SU-DHL-6 (cell line): ENCODE measurements around the gene OR7C1.

Experiments
- H2AFZ ChIP-seq: fragments of 200-600 bp; sonication (generic); 2 replicates; pipeline ENCODE4 v1.6.1; 2014; ENCODE audit warnings: low read depth, mild to moderate bottlenecking, moderate library complexity, mixed read lengths, antibody characterized with exemption, low read length; ENCODE audit not compliant: severe bottlenecking
- H3F3A ChIP-seq: fragments of 200-600 bp; shearing (Covaris generic); 2 replicates; pipeline ENCODE4 v1.6.0; 2016; ENCODE audit warnings: antibody characterized with exemption, mild to moderate bottlenecking; ENCODE audit not compliant: insufficient read depth
- H3K27ac ChIP-seq: fragments of 200-600 bp; sonication (generic); 2 replicates; pipeline ENCODE4 v1.5.1; 2016; ENCODE audit warnings: low read depth, mild to moderate bottlenecking, low read length, moderate library complexity, mixed read lengths
- H3K27me3 ChIP-seq: fragments of 200-600 bp; sonication (generic), shearing (Covaris generic); 2 replicates; pipeline ENCODE4 v1.6.0; 2014; ENCODE audit warnings: mild to moderate bottlenecking, low read length
- H3K36me3 ChIP-seq: fragments of 200-600 bp; sonication (generic); 2 replicates; pipeline ENCODE4 v1.6.1; 2014; ENCODE audit warnings: mild to moderate bottlenecking, low read length, mixed read lengths
- H3K4me2 ChIP-seq: fragments of 300-600, 200-600 bp; shearing (Covaris generic), sonication (generic); 2 replicates; pipeline ENCODE4 v1.6.0; 2014; ENCODE audit warnings: low read length, low read depth, mild to moderate bottlenecking; ENCODE audit not compliant: poor library complexity, severe bottlenecking
- H3K4me3 ChIP-seq: fragments of 200-600 bp; sonication (generic); 2 replicates; pipeline ENCODE4 v1.5.1; 2014; ENCODE audit warnings: antibody characterized with exemption, low read length, mild to moderate bottlenecking, mixed read lengths; ENCODE audit not compliant: insufficient read depth, poor library complexity, severe bottlenecking
- H3K79me2 ChIP-seq: fragments of 200-600 bp; sonication (generic); 2 replicates; pipeline ENCODE4 v1.6.1; 2014; ENCODE audit warnings: mild to moderate bottlenecking, low read length, moderate library complexity; ENCODE audit not compliant: insufficient read depth
- H3K9ac ChIP-seq: fragments of 200-600 bp; sonication (generic); 2 replicates; pipeline ENCODE4 v1.7.0; 2014; ENCODE audit warnings: mild to moderate bottlenecking, low read length
- H3K9me2 ChIP-seq: fragments of 200-600 bp; sonication (generic); replicated peaks from 2 replicates; pipeline ENCODE4 v1.6.1; 2014; ENCODE audit warnings: low read length; ENCODE audit not compliant: insufficient read depth
- H3K9me3 ChIP-seq: fragments of 200-600 bp; sonication (generic); 2 replicates; pipeline ENCODE4 v1.6.1; 2014; ENCODE audit warnings: low read length, mixed read lengths; ENCODE audit not compliant: insufficient read depth
- H4K20me1 ChIP-seq: fragments of 200-600 bp; sonication (generic); 2 replicates; pipeline ENCODE4 v1.6.1; 2014; ENCODE audit warnings: low read depth, mild to moderate bottlenecking, antibody characterized with exemption, low read length, moderate library complexity, mixed read lengths
- EZH2phosphoT487 ChIP-seq: fragments of 200-600 bp; sonication (generic), shearing (Covaris generic); conservative IDR thresholded peaks from 2 replicates; pipeline ENCODE4 v1.6.1; 2018; ENCODE audit warnings: mild to moderate bottlenecking, antibody characterized with exemption, low read length, moderate library complexity, mixed read lengths
- TF ChIP-seq, protein P1 (sequence below): fragments of 200-600 bp; sonication (generic); IDR thresholded peaks from one replicate; pipeline ENCODE4 v1.5.1; 2017; ENCODE audit warnings: antibody characterized with exemption, mild to moderate bottlenecking, low read length, moderate library complexity; ENCODE audit not compliant: insufficient read depth, poor library complexity, severe bottlenecking

OR7C1 gene

GRCh38 chr19:14817052-14817451, 17.9 kb downstream of the OR7C1 start:
- no peaks in the 10 kb centered on the region for H3K27me3 ChIP-seq

GRCh38 chr19:14814982-14815652, 19.9 kb downstream of the OR7C1 start:
- Histone ChIP-seq H3K9me2 (no peaks in the 10 kb centered on the region), H3K4me3 (no peak overlapping the region), H3K36me3 (no peaks in the 10 kb centered on the region), H3K27ac (no peak overlapping the region), H3K9ac (no peak overlapping the region), H3F3A (no peaks in the 10 kb centered on the region), H4K20me1 (no peaks in the 10 kb centered on the region), H2AFZ (no peak overlapping the region), H3K79me2 (no peaks in the 10 kb centered on the region), H3K9me3 (no peaks in the 10 kb centered on the region), H3K27me3 (no peaks in the 10 kb centered on the region), H3K4me2 (no peak overlapping the region)
- TF ChIP-seq EZH2phosphoT487, result no peak
- TF ChIP-seq, protein P1, sequence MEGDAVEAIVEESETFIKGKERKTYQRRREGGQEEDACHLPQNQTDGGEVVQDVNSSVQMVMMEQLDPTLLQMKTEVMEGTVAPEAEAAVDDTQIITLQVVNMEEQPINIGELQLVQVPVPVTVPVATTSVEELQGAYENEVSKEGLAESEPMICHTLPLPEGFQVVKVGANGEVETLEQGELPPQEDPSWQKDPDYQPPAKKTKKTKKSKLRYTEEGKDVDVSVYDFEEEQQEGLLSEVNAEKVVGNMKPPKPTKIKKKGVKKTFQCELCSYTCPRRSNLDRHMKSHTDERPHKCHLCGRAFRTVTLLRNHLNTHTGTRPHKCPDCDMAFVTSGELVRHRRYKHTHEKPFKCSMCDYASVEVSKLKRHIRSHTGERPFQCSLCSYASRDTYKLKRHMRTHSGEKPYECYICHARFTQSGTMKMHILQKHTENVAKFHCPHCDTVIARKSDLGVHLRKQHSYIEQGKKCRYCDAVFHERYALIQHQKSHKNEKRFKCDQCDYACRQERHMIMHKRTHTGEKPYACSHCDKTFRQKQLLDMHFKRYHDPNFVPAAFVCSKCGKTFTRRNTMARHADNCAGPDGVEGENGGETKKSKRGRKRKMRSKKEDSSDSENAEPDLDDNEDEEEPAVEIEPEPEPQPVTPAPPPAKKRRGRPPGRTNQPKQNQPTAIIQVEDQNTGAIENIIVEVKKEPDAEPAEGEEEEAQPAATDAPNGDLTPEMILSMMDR, result no peak

More at GRCh38 chr19:14817052-14817451, 17.9 kb downstream of the OR7C1 start:
- Histone ChIP-seq H2AFZ (no peak overlapping the region), H3K79me2 (no peaks in the 10 kb centered on the region), H3K4me3 (no peak overlapping the region), H3K9me3 (no peaks in the 10 kb centered on the region), H3K4me2 (no peak overlapping the region), H4K20me1 (no peaks in the 10 kb centered on the region), H3K27ac (no peak overlapping the region), H3K9me2 (no peaks in the 10 kb centered on the region), H3F3A (no peaks in the 10 kb centered on the region), H3K9ac (no peak overlapping the region), H3K36me3 (no peaks in the 10 kb centered on the region)
- no peak for TF ChIP-seq EZH2phosphoT487
- TF ChIP-seq, protein P1, result no peak

GRCh38 chr19:14809272-14810057, 25.5 kb downstream of the OR7C1 start:
- no peaks in the 10 kb centered on the region; the same call in 1 of the 2 replicates for H3K9me3 ChIP-seq
- H3K79me2 ChIP-seq, result no peaks in the 10 kb centered on the region
- no peaks in the 10 kb centered on the region for H3K9me2 ChIP-seq
- H3K4me3 ChIP-seq, result no peak overlapping the region
- H2AFZ ChIP-seq, result no peak overlapping the region
- H3F3A ChIP-seq, result no peaks in the 10 kb centered on the region
- TF ChIP-seq, protein P1, result no peak
- TF ChIP-seq EZH2phosphoT487, result no peak
- H3K36me3 ChIP-seq, result no peaks in the 10 kb centered on the region
- no peaks in the 10 kb centered on the region for H4K20me1 ChIP-seq
- H3K4me2 ChIP-seq, result no peak overlapping the region
- no peak overlapping the region for H3K27ac ChIP-seq
- no peaks in the 10 kb centered on the region for H3K27me3 ChIP-seq
- no peak overlapping the region for H3K9ac ChIP-seq
